Fibroblast of the aortic adventitia (primary cell): ENCODE data around the gene TPTE2. TPM values are rescaled to one million over a fixed set of nuclear protein-coding genes. Genes with fewer than 3 reads are reported as not detected.
"Not testable (repeated sequence)": the region's sequence is repeated elsewhere in the genome, so short reads cannot be mapped to it uniquely, and the experiment has no call there.

ENCODE experiments used
- DNase-seq: peaks from one replicate; pipeline ENCODE4 v3.0.0-alpha.2; 2010; ENCODE audit warnings: low read depth
- H3K4me3 ChIP-seq: 2 replicates; pipeline ENCODE4 v1.5.1; 2011; ENCODE audit warnings: low read depth, mild to moderate bottlenecking, control low read depth, low read length, moderate library complexity
- total RNA-seq: library from RNA; depleted of rRNA; stranded (reverse); fragments of >200 nt; gene quantifications from 2 replicates; pipeline ENCODE4 v1.2.3, GENCODE V29; 2012; ENCODE audit warnings: low replicate concordance
- TF ChIP-seq, protein P1 (sequence below): IDR thresholded peaks from 2 replicates; pipeline ENCODE4 v1.5.1; 2011; ENCODE audit warnings: mild to moderate bottlenecking, low read length, control low read depth, inconsistent platforms; ENCODE audit not compliant: insufficient read depth

The TPTE2 gene
- total RNA-seq, 1 donor, result not detected

DNA sequence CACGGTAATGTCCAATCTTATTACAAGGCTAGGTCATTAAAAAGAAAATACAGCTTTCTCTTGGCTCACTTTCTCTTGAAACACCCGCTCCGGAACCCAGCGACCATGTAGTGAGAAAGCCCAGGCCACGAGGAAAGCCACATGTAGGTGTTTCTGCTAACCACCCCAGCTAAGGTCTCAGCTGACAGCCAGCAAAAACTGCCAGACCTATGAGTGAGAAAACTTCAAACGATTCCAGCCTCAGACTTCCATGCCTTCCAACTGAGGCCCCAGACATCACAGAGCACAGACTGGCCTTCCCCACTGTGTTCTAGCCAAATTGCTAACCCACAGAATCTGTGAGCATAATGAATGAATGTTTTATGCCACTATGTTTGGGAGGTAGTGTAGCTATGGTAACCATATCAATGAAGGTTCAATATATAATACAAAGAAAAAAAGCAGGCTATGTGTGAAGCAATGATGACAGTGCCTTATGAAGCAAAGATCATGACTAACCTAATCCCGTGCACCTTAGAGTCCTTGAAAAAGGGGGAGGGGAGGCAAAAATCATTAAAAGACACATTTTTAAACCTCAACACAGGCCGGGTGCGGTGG is 11.9 kb upstream of the TPTE2 start:
- H3K4me3 ChIP-seq, result no peak overlapping the region
- TF ChIP-seq, protein P1, sequence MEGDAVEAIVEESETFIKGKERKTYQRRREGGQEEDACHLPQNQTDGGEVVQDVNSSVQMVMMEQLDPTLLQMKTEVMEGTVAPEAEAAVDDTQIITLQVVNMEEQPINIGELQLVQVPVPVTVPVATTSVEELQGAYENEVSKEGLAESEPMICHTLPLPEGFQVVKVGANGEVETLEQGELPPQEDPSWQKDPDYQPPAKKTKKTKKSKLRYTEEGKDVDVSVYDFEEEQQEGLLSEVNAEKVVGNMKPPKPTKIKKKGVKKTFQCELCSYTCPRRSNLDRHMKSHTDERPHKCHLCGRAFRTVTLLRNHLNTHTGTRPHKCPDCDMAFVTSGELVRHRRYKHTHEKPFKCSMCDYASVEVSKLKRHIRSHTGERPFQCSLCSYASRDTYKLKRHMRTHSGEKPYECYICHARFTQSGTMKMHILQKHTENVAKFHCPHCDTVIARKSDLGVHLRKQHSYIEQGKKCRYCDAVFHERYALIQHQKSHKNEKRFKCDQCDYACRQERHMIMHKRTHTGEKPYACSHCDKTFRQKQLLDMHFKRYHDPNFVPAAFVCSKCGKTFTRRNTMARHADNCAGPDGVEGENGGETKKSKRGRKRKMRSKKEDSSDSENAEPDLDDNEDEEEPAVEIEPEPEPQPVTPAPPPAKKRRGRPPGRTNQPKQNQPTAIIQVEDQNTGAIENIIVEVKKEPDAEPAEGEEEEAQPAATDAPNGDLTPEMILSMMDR, result no peak
- DNase-seq, result no peak

DNA sequence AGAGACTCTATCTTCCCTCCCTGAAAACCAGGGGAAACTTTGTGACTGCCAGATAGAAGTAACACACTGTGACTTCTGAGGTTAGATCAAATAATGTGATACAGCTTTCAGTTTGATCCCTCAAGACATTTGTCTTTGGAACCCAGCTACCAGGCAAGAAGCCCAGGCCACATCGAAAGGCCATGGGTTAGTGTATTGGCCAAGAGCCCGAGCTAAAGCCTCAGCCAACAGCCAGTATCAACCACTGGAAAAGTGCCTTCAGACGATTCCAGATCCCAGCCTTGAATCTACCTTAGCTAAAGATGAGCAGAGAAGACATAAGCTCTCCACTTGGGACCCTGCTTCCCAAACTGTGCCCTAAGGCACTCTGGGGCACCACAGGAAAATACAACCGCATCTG is 10.9 kb upstream of the TPTE2 start:
- TF ChIP-seq, protein P1, result no peak
- H3K4me3 ChIP-seq, result no peak overlapping the region
- DNase-seq, result no peak

DNA sequence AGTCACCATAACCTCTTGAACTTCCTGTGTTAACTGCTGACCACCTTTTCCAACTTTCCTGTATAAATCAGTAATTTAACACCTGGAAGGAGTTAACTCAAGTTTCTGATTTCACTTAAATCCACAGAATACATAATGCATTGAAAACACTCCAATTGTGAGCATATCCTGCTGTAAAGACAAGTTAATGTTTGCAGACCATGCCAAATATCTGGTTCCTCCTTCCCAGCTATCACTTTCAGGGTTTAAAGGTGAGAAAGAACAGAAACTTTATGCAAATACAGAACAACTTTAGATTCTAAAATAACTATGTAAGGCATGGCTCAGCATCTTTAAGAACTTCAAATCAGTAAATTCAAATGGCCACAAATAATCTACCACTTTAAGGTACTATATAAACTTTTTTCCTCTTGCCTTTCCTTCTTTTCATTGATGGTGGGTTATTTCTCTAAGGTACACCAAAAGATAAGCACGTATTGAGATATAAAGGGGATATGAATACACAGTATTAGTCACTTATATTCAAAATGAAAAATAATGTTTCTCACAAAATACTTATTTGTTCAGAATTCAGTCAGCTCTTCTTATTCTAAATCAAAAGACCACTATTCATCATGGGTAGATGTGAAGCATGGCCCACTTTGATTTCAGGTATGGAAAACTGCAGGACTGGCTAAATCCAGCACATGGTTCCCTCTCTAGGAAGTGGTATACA is 6.6 kb upstream of the TPTE2 start:
- no peak overlapping the region for H3K4me3 ChIP-seq
- no peak for DNase-seq
- TF ChIP-seq, protein P1, result no peak

DNA sequence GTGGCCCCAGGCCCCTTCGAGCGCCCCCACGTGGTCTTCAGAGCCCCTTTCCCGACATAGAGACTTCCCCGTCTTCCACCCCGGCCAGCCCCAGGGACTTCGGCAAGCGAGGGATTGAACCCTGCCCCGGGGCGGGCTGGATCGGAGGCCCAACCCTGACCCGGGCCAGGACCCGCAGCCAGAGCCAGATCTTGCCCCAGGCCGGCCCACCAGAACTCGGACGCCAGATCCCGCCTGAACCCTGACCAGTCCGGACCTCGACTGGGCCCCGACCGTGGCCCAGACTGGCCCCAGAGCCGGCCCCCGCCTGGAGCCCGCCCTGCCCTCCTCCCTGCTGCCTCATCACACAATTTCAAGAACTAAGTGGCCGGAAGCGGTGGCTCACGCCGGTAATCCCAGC is 253 bp upstream of the TPTE2 start:
- no peak overlapping the region for H3K4me3 ChIP-seq
- TF ChIP-seq, protein P1, result no peak
- DNase-seq, result no peak

DNA sequence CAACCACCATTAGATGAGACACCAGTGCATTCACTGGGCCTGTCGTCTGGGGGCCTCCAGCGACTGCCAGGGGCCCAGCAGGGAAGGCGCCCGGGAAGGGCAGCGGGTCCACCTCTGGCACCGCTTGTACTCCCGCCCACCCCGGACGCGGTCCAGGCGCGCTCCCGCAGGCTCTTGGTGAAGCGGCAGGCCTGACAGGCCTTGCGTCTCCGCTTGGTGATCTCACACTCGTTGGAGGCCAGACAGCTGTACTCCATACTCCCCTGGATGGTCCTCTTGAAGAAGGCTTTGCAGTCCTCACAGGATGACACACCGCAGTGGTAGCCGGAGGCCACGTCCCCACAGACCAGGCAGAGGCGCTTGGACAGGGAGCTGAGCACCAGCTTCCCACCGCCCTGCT is 660 bp downstream of the TPTE2 start:
- H3K4me3 ChIP-seq, result not testable (repeated sequence)

DNA sequence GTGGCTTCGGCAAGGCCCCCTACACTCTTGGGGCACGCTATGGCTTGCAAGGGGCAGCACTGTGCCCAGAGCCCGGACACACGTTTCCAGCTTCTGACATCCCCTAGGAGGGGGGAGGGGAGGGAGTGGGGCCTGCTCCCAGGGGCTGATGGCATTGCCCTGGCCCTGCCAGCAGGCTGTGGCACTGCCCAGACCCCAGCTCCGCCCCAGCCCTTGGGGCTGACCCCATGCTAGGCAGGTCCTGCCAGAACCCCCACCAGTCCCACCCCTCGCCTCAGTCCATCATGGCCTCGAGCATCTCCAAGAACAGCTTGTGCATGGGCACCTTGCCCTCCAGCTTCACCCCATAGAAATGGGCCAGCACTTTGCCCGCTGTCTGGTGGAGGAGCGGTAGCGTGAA is 1.6 kb downstream of the TPTE2 start:
- H3K4me3 ChIP-seq, DNase-seq: not testable (repeated sequence)

More for the DNA sequence above, 660 bp downstream of the TPTE2 start:
- not testable (repeated sequence) for DNase-seq

DNA sequence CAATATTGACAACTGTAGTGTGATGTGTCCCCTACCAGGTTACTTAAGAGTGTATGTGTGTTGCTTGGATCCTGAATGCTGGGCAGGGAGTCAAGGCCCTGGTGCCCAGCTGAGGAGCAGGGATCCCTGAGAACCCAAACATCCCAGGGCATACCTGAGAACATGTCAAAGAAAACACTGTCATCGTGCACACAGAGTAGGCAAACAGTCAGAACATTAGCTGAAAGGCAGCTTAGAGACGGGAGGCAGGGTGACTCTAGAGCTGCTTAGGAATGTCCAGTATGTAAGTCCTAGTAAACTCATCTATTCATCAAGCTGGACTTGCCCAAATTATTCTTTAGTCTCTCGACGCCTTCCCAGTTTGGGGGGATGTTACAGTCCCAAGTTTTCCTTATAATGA is 4.0 kb downstream of the TPTE2 start:
- H3K4me3 ChIP-seq, DNase-seq: not testable (repeated sequence)

DNA sequence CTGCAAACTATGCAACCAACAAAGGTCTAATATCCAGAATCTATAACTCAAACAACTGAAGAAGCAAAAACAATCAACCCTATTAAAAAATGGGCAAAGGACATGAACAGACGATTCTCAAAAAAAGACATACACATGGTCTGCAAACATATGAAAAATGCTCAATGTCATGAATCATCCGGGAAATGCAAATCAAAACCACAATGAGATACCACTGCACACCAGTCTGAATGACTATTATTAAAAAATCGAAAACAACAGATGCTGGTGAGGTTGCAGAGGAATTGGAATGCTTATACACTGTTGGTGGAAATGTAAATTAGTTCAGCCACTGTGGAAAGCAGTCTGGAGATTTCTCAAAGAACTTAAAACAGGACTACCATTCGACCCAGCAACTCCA is 12.1 kb downstream of the TPTE2 start:
- H3K4me3 ChIP-seq, DNase-seq: not testable (repeated sequence)

DNA sequence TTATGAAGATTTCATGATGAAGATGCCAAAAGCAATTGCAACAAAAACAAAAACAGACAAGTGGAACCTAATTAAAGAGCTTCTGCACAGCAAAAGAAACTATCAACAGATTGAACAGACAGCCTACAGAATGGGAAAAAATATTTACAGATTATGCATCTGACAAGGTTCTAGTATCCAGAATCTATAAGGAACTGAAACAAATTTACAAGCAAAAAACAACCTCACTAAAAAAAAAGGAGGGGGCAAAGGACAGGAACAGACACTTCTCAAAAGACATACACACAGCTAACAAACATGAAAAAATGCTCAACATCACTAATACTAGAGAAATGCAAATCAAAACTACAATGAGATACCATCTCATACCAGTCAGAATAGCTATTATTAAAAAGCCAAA is 35.7 kb downstream of the TPTE2 start:
- DNase-seq, H3K4me3 ChIP-seq: not testable (repeated sequence)
